Right ventricle myocardium inferior (tissue), 1 donor: ENCODE data around the gene ALDH8A1. TPM values are rescaled to one million over a fixed set of nuclear protein-coding genes. Genes with fewer than 3 reads are reported as not detected.

Source experiments
- ATAC-seq: fragments of 200-7000 bp; cut with Tn5 transposase; one replicate; pipeline ENCODE4 v1.9.1; 2020; ENCODE audit warnings: mild to moderate bottlenecking, moderate library complexity
- DNase-seq: peaks from one replicate; pipeline ENCODE4 v3.0.0; 2021; ENCODE audit errors: missing footprints
- intact Hi-C: fragments of 100-400 bp; cut with DNase I; formaldehyde crosslinking; loops from one replicate; pipeline ENCODE4 v1.11.0; 2022
- total RNA-seq: library from RNA; stranded (reverse); fragmentation: NEBNext Ultra II Directional; extraction: Animal tissue kit (Norgen Biotek cat#: 25700); gene quantifications from one replicate; pipeline ENCODE4 v1.2.1, GENCODE V29; 2021
- donor health status: DM: no; HTN: yes; CAD: no; lungs with severe emphysema.

ALDH8A1 gene
- total RNA-seq, 1 donor from 2014 or later: not detected

GRCh38 chr6:134954272-134955000, 4.5 kb upstream of the ALDH8A1 start:
- intact Hi-C loops: no loop called here
- DNase-seq: no peak
- ATAC-seq: peak; percentile 16

- DNase-seq: no peak
- intact Hi-C loops: no loop called here
- ATAC-seq: no peak
Observed at GRCh38 chr6:134951494-134952263, 1.8 kb upstream of the ALDH8A1 start.

- intact Hi-C loops: no loop called here
- DNase-seq (no peak), ATAC-seq (no peak)
Observed at GRCh38 chr6:134950482-134950881, 581 bp upstream of the ALDH8A1 start.

GRCh38 chr6:134948691-134949090, 1.2 kb downstream of the ALDH8A1 start:
- ATAC-seq: no peak
- DNase-seq: no peak
- intact Hi-C loops: no loop called here

GRCh38 chr6:134948142-134948541, 1.8 kb downstream of the ALDH8A1 start:
- intact Hi-C loops: no loop called here
- DNase-seq: no peak
- no peak for ATAC-seq

- intact Hi-C loops: no loop called here
Observed at GRCh38 chr6:134945045-134945444, 4.9 kb downstream of the ALDH8A1 start.

GRCh38 chr6:134943522-134944111, 6.3 kb downstream of the ALDH8A1 start:
- intact Hi-C loops: loop anchor here (5.0 kb wide), 1 partner anchor 786 kb away; no protein-coding TSS in a partner anchor
- ATAC-seq (no peak), DNase-seq (no peak)

More at GRCh38 chr6:134945045-134945444, 4.9 kb downstream of the ALDH8A1 start:
- no peak for DNase-seq
- ATAC-seq: no peak

GRCh38 chr6:134938896-134939295, 11.0 kb downstream of the ALDH8A1 start:
- no peak for ATAC-seq
- intact Hi-C loops: no loop called here
- DNase-seq: no peak

- no peak for ATAC-seq
- intact Hi-C loops: no loop called here
Observed at GRCh38 chr6:134937426-134937825, 12.5 kb downstream of the ALDH8A1 start.

GRCh38 chr6:134936931-134937330, 13.0 kb downstream of the ALDH8A1 start:
- DNase-seq (no peak), ATAC-seq (no peak)
- intact Hi-C loops: no loop called here

More at GRCh38 chr6:134937426-134937825, 12.5 kb downstream of the ALDH8A1 start:
- DNase-seq: no peak

- DNase-seq: no peak
Observed at GRCh38 chr6:134936476-134936875, 13.4 kb downstream of the ALDH8A1 start.

GRCh38 chr6:134934793-134935485, 15.0 kb downstream of the ALDH8A1 start:
- intact Hi-C loops: no loop called here
- DNase-seq (no peak), ATAC-seq (no peak)

More at GRCh38 chr6:134936476-134936875, 13.4 kb downstream of the ALDH8A1 start:
- intact Hi-C loops: no loop called here
- no peak for ATAC-seq

- no peak for ATAC-seq
- DNase-seq: no peak
- intact Hi-C loops: no loop called here
Observed at GRCh38 chr6:134932535-134933470, 17.1 kb downstream of the ALDH8A1 start.

GRCh38 chr6:134932098-134932497, 17.8 kb downstream of the ALDH8A1 start:
- intact Hi-C loops: no loop called here
- ATAC-seq (no peak), DNase-seq (no peak)

GRCh38 chr6:134930463-134930862, 19.4 kb downstream of the ALDH8A1 start:
- ATAC-seq: no peak
- intact Hi-C loops: no loop called here
- no peak for DNase-seq

GRCh38 chr6:134928151-134928900, 21.6 kb downstream of the ALDH8A1 start:
- intact Hi-C loops: no loop called here
- ATAC-seq: peak; percentile 63
- no peak for DNase-seq

GRCh38 chr6:134925800-134926199, 24.1 kb downstream of the ALDH8A1 start:
- ATAC-seq: no peak
- no peak for DNase-seq
- intact Hi-C loops: no loop called here
